ENCODE results near the gene DDR2.
"Not testable (repeated sequence)": the region's sequence is repeated elsewhere in the genome, so short reads cannot be mapped to it uniquely, and the experiment has no call there.

Gene DDR2

DNA sequence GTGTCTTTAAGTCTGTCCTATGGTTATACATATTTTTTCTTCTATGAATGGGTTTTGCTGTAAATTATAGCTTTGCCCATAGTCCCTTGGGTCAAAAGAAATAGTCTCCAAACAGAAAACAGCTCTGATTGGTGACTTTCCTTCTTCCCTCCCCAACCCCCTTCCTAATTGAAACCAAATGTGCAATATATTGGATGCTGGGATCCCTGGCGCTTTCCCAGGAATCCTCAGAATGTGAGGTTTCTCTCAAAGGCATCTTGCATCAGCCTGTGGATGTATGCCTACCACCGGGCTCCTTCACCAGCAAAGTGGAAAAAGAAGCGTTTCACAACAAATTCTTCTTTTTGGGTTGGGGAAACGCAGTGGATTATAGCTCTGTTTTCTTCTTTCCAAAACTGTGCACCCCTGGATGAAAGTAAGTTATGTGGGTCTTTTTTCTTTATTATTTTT, at the start of gene DDR2:
TSS of gene DDR2 (plus strand) at position 248 of the 450 bp plus-strand sequence. CDS start 86,600 bp downstream, outside the sequence.
- no peak for DNase-seq

DNA sequence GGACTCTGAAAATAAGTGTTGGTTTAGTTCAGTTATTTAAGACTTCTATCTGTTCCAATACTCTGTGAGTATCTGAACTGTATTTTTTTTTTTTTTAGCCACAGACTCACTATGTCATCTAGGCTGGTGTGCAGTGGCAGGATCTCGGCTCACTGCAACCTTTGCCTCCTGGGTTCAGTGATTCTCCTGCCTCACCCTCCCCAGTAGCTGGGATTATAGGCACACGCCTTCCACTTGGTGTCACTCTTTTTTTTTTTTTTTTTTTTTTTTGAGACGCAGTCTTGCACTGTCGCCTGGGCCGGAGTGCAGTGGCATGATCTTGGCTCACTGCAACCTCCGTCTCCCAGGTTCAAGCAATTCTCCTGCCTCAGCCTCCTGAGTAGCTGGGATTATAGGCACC, 49.4 kb upstream of the DDR2 start:
- DNase-seq = not testable (repeated sequence)

DNA sequence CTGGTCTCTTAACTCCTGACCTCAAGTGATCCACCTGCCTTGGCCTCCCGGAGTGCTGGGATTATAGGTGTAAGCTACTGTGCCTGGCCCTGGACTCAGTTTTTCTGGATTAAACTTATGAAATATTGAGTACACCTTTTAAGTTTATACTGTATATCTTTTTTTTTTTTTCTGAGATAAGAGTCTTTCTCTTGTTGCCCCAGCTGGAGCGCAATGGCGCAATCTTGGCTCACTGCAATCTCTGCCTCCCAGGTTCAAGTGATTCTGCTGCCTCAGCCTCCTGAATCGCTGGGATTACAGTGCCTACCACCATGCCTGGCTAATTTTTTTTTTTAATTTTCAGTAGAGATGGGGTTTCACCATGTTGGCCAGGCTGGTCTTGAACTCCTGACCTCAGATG, 47.2 kb upstream of the DDR2 start:
- DNase-seq = not testable (repeated sequence)

DNA sequence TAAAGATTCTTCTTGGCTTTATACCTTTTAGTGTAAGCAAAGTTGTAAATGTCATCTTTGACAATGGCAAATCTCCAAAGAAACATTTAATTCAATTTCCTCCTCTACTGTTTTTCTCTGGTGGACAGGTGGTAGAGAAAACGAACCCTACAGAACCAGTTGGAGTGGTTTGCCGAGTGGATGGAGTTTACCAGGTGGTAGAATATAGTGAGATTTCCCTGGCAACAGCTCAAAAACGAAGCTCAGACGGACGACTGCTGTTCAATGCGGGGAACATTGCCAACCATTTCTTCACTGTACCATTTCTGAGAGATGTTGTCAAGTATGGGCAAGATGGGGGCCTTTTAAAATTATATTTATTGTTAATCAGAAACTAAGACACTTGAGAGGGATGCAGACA, 44.9 kb upstream of the DDR2 start:
- DNase-seq = no peak

DNA sequence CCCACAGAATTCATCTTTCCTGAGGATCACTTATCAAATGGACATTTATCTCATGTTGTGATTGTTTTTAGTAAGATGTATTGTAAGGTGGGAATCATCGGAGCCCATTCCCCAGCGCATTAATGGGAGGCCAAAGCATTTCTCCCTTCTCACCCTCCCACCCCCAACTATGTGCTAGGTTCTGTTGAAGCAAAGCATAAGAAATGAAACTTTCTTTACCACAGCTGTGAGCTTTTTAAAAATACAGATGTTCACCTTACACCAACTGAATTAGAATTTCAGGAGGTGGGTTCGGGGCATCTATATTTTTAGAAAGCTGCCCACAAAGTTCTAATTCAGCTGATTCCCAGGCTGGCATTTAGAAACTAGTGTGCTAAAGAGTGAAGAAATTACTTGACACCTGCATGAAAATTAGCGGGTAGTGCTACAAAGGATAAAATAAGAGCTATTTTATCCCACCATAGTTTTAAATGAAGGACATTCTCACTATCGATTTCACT, 44.5 kb upstream of the DDR2 start:
- DNase-seq = no peak

DNA sequence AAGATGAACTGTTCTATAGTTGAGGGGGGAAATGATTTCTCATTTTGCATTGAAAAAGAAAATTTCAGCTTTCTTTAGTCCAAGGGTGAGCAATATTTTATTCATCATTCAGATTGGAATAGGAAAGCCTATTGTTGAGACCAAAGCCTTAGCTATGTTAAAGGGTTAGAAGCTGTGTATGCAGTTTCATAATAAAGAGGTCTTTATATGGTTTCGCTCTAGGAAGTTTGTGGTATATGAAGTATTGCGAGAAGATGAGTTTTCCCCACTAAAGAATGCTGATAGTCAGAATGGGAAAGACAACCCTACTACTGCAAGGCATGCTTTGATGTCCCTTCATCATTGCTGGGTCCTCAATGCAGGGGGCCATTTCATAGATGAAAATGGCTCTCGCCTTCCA, 42.2 kb upstream of the DDR2 start:
- DNase-seq = no peak

DNA sequence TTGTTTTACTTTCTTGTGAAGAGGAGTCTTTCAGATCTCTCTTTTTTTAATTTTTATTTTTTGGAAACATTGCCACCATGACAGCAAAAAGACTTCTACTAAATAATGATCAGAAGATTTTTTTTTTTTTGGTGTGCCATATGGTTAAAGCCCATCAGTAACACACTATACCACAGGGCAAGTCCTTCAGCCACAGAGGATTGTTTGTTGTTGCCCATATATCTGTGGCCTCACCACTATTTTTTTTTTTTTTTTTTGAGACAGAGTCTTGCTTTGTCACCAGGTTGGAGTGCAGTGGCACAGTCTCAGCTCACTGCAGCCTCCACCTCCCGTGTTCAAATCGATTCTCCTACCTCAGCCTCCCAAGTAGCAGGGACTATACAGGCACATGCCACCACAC, 41.6 kb upstream of the DDR2 start:
- no peak for DNase-seq

DNA sequence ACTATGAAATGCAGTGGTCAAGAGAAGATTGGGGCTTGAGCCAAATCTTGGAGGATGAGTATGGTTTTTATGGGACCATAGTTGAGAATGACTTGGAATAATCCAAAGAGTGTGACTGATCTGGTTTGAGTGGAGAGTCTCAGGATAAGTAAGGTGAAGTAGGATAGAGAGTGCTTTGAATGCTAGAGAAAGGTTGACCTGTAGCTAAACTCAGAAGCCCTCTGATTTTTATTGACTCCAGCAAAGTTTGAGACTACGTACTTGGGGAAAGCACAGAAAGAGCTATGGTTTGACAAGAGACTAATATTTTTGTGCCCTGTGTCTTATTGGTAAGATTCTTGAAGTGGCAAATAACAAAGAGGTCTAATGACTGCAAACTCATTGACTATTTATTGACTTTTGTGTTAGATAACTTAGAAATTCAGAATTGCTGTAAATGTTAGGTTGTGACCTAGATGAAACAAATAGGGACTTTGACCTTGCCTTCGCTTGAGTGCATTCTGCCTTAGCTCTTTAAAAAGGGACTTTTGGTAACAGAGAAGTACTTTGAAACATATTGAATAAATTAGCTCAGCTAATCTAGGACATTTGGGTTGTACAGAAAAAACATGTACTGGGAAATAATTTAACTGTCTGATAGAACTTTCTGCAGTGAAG, 35.6 kb upstream of the DDR2 start:
- no peak for DNase-seq

DNA sequence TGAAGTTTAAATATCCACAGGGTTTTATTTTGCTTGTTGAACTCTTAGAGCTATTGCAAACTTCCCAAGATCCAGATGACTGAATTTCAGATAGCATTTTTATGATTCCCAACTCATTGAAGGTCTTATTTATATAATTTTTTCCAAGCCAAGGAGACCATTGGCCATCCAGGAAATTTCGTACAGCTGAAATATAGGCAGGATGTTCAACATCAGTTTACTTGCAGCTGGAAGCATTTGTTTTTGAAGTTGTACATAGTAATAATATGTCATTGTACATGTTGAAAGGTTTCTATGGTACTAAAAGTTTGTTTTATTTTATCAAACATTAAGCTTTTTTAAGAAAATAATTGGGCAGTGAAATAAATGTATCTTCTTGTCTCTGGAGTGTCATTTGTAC, 32.8 kb upstream of the DDR2 start:
- no peak for DNase-seq

DNA sequence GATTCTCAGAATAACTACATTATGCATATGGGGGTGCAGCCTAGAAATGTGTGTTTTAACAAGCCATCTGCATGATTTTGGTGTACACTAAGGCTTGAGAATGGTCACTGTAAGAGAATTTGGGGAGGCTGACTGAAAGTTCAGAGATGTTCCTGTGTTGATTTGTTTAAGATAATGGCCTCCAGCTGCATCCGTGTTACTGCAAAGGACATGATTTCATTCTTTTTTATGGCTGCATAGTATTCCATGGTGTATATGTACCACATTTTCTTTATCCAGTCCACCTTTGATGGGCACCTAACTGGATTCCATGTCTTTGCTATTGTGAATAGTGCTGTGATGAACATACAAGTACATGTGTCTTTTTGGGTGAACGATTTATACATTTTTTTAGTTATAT, 29.1 kb upstream of the DDR2 start:
- not testable (repeated sequence) for DNase-seq

DNA sequence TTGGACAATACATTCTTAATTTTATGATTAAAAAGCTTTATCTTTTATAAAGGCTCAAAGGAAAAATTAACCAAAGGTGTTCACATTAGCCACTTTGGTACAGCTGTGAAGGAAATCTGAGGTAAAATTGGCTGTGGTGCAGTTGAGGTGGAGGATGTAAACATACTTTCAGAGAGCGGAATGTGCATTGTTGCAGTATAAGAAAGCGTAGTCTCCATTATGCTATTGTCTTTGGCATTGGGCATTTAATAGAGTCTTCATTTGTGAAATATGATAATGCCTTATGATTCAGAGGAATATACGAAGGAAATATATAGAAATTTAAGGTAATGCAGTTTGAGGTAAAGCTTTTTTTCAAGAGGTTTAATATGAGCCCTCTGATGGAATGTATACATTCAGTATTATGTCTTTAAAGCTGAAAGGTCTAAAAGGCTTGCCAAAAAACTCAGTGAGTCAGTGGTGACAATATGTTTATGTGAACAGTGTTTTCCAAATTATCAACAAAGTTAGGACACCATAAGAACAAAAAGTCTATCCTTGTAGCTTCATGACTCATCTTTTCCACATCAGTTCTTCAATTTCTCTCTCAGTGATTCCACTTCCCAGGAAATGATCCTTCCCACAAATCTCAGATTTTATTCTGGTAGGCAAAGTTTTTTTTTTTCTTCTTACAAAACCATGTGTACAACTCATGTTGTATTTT, 26.9 kb upstream of the DDR2 start:
- no peak for DNase-seq

DNA sequence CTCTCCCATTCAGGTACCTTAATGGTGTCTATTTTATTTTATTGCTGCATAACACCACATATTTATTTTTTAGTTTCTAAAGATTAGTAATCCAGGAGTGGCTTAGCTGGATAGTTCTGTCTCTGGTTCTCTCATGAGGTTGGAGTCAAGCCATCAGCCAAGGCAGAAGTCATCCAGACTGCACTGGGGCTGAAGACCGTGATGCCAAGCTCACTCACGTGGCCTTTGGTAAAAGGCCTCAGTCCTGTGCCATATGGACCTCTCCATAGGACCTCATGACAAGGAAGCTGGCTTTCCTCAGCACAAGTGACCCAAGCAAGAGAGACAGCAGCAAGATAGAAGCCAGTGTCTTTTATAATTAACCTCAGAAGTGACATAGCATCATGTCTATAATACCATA, 23.0 kb upstream of the DDR2 start:
- DNase-seq = no peak

DNA sequence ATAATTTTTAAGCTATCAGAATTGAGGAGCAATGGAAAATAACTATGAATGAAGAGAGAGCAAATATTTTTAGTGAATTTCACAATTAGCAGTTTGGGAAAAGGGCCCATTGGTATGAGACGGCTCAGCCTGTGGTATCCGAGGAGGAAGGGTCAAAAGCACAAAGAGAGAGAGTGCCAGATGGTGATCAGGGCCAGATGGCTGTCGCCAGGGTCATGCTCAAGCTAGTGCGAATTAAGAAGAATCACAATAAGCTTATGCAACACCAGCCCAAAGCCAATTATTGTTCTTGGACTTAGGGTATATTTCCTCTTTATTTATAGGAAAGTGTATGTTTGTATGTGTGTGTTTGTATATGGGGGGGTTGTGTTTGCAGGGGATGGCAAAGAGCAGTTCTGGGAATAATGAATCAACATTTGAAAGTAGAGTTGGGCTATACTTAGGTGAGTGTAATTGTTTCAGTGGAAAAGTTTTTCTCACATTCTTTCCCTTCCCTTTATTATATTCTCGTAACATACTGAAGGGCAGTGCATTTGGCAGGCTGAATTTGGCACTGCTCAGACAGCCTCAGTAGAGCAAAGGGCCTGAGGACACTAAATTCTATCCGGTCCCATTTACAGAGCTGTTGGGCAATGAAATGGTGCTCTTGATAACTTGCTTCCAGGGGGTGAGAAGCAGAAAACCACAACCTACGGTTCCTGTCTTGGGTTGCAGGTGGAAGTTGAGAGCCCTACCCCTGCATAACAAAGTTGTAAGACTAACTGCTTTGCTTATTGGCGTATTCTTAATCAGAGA, 19.5 kb upstream of the DDR2 start:
- DNase-seq = no peak

DNA sequence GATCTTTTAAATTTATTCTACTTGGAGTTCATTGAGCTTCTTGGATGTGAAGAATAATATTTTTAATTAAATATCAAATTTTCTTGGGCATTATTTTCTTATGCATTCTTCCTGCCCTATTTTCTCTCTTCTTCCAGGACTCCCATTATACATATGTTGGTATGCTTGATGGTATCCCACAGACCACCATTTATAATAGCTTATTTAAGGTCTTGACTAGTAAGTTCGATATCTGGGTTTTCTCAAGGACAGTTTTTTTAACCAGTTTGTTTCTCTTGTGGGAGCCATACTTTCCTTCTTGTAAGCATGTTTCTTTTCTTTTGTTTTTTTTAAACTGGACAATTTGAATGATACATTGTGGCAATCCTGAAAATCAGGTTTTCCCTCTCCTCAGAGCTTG, 15.4 kb upstream of the DDR2 start:
- no peak for DNase-seq

DNA sequence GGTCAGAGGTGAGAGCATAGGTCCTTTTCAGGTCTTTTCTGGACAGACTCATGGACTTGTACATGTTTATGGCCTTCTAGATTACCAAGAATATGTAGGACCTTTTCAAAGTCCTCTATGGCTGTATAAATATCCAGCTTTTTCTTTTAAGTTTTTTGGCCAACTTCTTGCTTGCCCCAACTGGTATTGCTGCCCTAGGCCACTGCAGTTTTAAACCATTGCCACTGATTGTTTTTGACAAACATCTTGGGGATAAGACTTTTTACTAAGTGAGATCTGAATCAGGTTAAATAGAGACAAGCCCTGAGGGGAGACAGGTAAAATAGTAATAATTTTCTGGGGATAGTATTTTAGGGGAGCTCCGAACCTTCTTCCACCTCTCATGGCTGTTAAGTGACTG, 14.8 kb upstream of the DDR2 start:
- DNase-seq = no peak

DNA sequence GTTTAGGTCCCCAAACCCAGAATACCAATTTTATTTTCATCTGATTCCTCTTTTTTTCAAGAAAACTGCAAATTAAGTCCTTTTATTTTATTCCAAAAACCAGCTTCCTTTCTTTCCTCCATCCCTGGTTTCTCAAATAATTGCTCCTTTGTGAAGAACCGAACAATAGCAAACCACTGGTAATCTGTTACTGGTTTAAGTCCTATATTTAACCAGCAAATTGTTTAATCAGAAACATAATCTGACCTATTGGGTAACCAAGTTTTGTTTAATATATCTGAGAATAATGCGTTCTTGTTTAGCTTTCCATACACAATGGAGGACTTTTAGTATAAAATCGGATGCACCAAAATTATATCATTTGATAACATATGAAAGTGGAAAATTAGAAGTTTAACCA, 13.2 kb upstream of the DDR2 start:
- no peak for DNase-seq

DNA sequence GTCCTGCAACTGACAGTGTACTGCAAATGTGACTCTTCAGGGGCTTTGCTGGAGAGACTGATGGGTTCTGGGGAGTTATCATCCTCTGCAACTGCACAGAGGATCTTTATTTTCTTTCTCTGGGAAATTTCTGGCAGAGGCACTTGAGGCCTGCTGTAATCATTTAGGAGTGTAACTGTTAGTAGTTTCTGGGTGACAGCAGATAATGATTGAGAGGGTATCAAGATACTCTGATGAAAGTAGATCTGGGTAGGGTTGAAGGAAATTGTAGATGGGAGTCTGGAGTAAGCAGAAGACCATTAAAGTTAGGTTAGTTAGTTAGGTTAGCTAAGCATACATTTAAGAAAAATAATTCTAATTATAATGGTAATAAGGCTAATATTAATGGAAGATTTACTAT, 11.0 kb upstream of the DDR2 start:
- no peak for DNase-seq

DNA sequence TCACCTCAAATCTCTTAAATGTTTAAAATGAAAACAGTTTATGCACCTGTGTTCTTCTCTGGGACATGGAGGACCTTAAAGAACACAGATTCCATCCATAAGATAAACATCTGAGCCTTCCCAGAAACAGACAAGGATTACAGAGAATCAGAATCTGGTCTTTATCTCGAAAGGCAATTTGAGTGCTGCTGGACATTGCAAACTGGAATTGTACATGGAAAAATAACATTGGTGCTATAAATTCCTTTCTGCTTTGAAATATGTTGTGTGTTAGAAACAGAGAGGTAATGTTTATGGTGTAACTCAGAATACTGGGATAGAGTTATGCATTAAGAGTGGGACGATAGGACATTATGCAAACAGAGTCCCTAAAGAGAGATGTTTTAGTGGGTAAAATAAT, 6.6 kb upstream of the DDR2 start:
- no peak for DNase-seq

DNA sequence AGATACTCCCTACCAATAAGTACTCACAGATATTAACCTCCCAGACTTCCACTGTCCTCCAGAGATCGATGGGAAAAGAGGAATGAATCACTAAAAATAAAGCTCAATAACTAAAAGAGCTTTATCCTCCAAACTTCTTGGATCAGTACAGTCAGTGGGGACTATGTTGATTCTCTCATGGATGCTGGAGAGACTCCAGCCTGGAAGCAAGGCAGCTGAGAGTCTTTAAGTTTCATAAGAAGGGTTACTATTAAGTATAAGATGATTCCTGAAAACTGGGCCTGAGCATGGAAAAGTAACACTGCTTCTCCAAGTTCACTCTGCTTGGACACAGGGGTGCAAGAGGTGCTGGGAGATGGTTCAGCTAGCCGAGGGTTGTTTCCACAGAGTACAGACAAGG, 6.2 kb upstream of the DDR2 start:
- DNase-seq = no peak

DNA sequence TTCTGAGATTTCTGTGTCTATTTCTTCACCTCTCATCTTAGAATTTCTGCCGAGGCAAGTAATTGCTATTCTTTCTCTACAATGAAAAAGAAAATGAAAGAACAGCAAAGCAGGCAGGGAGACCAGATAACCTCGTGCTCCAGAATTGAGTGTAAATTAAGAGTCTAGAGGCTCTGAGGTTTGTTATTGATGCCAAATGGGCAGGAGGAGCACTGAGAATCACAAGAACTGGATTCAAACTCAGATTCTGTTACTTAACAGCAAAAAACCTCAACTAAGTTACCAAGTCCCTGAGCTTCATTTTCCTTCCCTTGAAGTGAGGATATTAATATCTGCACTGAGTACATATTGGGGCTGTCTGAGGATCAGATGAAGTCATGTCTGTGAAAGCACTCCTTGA, 5.5 kb upstream of the DDR2 start:
- no peak for DNase-seq

DNA sequence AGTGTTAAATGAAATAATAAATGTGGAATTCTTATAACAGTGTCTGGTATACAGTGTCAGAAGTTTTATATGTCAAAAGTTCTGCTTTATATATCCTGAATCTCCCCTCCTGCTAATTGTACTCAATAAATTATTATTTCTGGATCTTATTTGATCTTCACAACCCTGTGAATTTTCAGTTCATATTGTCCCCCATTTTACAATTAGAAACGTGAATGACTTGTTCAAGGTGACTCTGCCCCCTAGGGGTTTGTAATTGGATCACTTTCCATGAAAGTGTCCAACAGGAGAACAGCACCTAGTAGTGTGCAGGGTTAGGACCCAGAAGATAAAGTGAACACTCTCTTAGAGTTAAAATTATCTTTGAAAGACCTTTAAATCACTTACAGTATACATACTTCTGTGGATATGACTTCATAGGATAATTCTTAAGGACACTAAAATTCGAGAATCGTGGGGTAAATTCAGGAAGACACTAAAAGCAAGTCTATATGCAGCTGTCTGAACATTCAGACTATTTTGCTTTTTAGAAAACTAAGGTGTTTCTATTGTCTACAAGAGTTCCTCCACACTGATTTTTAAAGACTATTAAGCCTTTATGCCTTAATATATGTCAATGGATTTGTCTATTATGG, 4.5 kb upstream of the DDR2 start:
- no peak for DNase-seq

DNA sequence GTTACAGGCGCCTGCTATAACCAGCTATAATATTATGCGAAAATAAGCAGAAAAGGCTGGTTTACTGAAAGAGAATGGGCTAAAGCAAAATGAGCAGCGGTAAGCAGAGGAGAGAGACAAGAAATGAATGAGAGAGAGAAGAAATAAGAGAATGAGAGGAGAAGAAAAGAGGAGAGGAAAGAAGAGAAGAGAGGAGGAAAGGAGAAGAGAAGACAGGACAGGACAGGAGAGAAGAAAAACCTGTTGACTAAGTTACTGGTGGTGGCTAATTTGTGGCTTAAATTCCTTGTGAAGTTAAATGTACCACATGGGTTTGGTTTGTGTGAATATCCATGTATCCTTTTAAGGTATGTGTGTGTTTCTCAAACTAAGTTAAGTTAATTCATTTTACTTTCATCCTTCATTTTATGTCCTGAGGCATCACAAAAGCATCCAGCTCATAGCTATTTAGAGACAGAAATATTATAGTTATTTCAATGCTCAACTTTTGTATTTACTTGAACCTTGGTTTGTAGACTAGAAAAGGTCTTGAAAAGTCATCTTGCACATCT, 3.1 kb upstream of the DDR2 start:
- DNase-seq = no peak

DNA sequence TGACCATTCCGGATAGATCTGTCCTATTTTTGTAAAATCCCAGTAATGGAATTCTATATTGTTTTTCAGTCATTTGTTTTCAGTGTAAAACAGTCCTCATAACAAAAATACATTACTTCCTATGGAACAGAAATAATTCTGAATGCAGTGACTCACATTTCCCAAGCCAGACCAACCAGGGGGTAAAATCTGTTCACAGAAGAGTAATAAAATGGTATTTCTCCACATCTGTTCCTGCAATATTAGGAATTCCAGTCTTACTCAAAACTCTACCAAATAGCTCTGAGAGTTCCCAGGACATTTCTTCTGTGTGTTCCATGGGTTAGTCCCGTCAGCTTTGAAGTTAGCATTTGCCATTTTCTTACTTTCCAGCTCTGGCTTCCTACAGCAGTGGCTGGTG, 2.6 kb upstream of the DDR2 start:
- no peak for DNase-seq

Measured in activated CD4-positive, CD25-positive, alpha-beta regulatory T cell treated with anti-CD3 and anti-CD28 coated beads, Interleukin-2, amount 50 U/mL, for 72 hours (primary cell).